GM19043 (cell line): Measurements from ENCODE around the gene PLCB1.

Source experiments
- ATAC-seq: cut with Tn5 transposase; IDR thresholded peaks from one replicate; pipeline ENCODE4 v1.9.1; 2021; ENCODE audit warnings: low read depth; ENCODE audit not compliant: unreplicated experiment

The PLCB1 gene

GRCh38 chr20:8726460-8726859 lies 594.4 kb downstream of the PLCB1 start:
- no peak for ATAC-seq

DNA sequence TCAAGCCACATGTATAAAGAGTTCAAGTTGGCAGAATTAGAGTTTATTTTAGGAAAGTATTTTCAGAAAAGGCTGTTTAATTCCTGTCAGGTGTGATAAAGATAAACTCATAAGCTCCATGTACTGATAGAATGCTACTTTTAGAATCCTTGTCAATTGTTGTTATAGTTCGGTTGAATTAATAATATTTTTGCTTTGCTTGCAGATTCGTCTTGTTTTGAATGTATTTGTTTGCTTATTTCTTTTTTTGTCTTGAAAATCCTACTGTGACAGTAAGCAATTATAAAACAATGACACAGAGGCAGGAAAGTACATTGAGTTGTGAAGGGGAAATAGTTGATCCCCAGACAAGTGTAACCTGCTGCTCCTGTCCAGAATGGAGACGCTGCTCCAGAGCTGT lies 602.9 kb downstream of the PLCB1 start:
- ATAC-seq: no peak

- no peak for ATAC-seq
These were observed 603.6 kb downstream of the PLCB1 start for GRCh38 chr20:8735674-8736073.

DNA sequence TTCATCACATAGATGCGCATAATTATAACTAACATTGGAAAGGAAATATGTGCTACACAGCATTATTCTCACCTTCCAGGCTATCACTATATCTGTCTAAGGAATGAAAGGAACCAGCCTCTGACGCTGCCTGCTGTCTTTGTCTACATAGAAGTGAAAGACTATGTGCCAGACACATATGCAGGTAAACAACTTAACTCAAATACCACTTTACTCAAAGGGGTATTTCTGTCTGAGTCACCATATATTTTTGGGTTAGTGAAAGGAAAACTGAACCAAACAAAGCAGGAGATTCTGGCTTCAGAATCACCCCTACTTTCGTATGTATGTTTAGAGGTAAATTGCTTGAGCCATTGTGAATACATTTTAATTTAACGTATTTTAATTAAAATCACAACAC lies 608.2 kb downstream of the PLCB1 start:
- peak; percentile 70 for ATAC-seq

GRCh38 chr20:8744228-8744844 lies 612.3 kb downstream of the PLCB1 start:
- ATAC-seq: no peak

DNA sequence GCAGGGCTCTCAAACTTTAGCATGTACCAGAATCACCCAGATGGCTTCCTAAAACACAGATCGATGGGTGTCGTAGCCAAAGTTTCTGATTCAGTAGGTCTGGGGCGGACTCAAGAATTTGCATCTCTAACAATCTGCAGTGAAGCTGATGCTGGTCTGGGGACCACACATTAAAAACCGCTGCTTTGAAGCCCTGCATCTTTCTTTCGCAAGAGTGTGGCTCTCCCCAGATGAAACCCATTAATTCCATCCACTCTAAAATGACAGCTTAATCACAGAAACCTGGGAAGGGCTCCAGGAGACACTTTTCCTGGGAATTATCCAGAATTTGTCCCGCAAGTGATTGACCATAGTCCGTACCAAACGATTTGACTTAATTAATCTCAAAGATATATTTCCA lies 617.0 kb downstream of the PLCB1 start:
- no peak for ATAC-seq

DNA sequence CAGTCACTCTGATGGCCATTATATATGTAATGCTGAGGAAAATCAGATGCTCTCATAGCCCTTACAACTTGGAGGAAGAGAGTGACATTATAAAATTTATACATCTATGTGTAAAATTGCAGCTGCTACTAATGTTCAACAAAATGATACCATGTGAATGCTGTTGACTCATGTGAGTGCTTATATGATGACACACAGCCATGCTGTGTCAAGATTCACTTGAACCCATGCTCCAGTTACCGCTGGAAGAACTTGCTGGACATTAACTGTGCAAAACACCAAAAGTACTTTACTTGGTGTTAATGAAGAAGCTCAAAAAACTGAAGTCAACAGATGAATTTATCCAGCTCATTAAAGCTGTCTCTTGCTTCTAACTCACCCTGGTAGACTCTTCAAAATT lies 617.9 kb downstream of the PLCB1 start:
- no peak for ATAC-seq

DNA sequence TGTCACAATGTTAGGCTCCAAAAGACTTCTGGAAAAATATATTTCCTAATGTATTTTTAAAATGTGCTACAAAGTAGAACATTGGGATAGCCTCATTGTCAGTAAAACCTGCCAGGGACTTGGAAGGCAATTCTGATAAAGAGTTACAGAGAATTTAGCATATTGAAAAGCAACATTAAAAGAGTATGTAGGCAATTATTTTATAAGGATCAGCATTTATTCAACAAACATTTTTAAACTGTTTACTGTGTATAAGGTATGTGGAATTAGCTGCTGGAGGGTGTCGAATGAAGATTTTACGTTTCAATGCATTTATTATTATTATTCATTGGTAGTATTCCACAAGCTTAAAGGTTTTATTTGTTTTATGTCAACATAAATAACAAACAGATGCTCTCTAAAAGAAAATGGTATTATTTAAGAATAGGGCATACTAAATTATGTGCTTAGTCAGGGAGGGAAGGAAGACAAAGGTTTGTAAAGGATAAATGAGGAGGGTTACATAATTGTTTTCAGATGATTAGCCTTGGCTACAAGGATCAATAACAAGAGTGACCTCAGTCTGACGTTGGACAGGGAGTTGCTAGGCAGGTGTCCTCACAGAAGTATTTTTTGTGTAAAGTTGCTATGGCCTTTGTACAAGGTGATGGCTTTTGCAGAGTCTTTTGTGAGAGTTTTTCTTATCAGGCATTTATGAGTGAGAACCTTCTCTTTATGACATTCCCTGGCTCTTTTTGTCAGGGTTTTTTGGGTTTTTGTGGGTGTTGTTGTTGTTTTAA lies 623.5 kb downstream of the PLCB1 start:
- no peak for ATAC-seq

DNA sequence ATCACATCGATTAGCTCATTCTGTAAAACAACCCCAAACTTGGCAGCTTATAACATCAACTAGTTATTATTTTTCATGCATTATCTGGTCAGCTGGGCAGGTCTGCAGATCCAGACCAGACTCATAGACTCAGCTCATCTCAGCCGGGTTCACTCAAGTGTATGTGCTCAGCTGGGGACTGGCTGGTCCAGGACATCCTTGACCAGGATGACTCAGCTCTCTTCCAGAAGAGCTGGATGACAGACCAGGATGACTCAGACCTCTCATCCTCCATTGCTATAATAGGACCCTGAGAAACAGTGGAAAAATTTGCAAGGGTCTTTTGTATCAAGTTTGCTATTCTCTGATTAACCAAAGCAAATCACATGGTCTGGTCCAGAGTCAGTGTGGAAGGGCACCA lies 624.3 kb downstream of the PLCB1 start:
- ATAC-seq: no peak

DNA sequence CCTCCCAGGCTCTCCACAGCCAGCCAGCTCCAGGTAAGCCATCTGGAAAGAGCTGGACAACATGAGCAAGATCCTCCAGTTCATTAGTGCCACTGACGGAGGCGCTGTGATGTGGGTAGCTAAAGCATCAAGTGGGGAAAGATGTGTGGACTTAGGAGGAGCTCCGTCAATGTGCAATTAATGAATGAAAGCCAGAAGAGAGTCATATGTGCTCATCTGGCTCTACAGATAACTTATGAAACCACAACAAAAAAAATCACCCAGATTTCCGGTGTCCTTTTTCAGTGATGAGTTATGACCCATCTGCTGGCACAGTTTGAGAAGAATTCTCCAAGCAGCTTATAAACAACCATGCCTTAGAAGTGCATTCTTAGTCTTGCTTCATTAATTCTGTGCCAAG lies 625.1 kb downstream of the PLCB1 start:
- ATAC-seq: no peak

DNA sequence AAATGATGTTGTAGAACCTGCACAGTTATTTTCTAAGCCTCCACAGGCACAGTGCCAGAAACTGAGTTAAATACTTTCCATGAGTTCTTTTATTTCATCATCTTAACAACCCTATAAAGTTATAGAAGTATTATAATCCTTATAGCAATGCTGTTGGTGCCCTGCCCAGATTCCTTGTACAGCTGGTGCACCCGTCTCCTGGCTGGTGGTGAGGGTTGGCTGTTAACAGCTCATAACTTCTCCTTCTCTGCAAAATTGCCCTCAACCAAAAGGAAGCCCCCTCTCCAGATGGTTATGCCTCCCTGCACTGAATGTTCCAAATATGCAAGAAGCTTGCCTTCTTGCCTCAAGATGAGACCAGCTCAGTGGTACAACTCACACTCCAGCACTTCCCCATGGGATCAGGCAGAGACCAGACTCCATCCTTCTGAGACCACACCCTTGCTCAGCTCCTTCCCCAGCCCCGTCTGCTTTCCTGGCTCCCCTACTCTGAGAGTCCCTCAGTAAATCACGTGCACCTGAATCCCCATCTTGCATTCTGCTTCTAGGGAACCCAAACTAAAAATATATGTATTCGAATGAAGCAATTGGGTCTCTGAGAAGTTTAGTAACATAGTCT lies 632.4 kb downstream of the PLCB1 start:
- no peak for ATAC-seq

DNA sequence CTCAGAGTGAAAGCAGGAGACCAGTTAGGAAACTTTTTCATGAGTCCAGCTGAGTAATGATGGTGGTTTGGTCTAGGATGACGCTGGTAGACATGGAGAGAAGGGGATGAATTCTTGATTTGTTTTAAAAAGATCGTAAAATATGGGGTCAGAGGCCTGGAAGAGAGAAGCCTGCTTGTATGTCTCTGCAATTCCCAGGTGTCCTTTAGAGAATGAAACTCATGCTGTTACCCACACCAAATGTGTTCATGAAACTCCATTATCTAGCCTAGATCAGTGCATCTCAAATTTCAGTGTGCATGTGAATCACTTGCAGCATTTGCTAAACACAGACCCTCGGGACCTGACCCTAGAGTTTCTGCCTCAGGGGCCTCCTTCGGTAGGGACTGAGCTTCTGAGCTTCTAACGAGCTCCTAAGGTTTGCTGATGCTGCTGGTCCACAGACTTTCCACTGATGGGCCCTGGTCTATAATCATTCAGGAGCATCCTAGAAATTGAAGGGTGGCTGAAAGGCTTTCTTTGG lies 634.9 kb downstream of the PLCB1 start:
- ATAC-seq: no peak

GRCh38 chr20:8774412-8774811 lies 642.3 kb downstream of the PLCB1 start:
- ATAC-seq: no peak

DNA sequence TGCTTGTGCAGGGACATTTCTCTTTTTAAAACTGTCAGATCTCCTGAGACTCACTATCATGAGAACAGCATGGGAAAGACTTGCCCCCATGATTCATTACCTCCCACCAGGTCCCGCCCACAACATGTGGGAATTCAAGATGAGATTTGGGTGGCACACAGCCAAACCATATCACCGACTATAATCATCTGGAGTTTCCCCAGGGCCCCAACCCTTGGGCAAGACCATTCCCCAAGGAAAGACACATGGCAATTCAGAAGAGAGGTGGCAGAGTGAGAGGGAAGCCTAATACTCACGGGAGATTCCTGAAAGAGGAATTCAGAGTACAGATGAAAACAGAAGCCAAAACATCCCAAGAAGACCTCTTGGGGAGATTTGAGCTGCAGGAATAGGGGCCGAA lies 645.8 kb downstream of the PLCB1 start:
- ATAC-seq: no peak

DNA sequence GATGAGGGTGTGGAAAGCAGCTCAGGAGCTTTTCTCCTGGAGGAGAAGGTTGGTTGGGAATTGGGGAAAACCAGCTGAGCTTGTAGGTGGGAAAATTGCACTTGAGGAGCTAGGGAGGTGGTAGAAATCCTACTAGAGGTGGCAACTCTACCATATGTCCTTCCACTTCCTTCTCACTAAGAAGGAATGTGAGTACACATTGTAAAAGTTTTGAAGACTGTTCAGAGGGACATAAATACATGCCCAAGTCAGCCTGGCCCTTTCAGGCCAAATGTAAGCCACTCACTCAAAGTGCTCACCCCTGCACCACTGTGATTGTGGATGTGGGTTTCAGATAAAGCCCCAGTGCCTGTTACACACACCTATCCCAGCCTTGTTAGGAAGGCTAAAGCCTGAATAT lies 646.3 kb downstream of the PLCB1 start:
- no peak for ATAC-seq

GRCh38 chr20:8780915-8781314 lies 648.8 kb downstream of the PLCB1 start:
- ATAC-seq: no peak

GRCh38 chr20:8782804-8783203 lies 650.7 kb downstream of the PLCB1 start:
- ATAC-seq: no peak

DNA sequence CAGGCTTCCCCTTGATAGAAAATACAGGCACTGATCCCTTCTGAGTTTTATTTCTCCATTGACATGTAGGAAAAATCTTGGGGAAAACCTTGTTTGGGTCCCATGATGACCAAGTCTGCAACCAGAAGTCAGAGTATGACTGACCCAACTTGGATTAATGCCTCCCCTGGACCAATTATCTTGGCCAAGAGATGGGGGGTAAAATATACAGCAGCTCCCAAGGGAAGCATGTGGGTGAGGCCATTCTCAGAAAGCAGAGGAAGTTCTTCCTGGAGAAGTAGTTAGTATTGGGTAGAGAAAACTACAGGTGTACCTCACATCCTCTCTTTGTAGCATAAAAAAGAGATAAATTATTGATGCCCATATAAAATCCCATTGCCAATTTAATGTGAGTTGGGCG lies 651.7 kb downstream of the PLCB1 start:
- no peak for ATAC-seq

DNA sequence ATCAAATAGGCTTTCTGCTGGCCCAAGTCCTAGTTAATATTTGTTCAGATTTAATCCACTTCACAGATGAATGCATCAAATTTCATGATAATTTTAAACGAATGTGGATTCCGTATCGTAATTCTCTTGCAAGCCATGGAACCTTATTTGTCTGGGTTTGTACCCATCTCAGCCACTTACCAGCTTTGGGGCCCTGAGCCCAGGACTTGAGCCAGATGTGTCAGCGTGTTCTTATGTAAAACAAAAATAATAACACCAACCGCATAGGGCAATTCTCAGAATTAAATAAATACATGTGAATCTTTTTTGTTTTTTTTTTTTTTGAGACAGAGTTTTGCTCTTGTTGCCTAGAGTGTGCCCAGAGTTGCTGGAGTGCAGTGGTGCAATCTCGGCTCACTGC lies 654.3 kb downstream of the PLCB1 start:
- ATAC-seq: no peak

- no peak for ATAC-seq
These were observed 655.0 kb downstream of the PLCB1 start for GRCh38 chr20:8787090-8787489.

- ATAC-seq: no peak
These were observed 656.2 kb downstream of the PLCB1 start for GRCh38 chr20:8788275-8788674.

DNA sequence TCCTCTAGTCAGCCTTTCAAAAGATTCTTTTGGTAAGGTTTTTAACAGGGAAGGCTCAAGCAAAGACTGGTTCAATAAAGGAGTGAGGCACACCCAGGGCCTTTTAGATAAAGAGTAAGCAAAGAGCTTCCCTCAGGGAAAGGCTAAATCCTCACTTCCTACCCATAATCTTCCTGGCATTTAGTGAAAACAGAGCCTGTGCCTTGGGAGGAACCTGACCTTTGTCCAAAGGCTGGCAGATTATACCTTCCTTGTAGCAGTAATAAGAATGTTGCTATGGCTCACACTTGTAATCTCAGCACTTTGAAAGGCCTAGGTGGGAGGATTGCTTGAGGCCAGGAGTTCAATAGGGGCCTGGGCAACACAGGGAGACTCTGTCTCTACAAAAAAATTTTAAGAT lies 656.8 kb downstream of the PLCB1 start:
- no peak for ATAC-seq
